ENCODE data around the gene HAUS7.
A peak's percentile ranks its signal among the peaks of the same experiment; 100 is the strongest.

HAUS7 gene

DNA sequence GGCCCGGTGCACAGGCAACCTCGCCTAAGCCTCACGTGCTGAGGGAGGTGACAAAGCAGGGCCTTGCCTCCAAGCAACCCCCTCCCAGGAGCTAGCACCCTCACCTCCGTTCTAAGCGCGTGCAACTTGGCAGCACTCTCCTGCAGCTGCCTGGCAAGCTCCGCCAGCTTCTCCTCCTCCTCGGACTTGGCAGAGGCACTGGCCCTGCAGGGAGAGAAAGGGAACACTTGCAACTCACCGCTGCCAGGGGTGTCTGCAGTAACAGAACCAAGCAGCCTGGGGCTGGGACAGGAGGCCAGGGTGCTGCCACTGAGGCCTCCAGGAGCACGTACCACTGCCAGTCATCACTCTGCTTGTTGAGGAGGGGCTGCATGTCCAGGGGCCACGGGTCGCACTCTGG, 14.2 kb downstream of the HAUS7 start:
- DNase-seq (ENCODE audit: low spot score): no peak

DNA sequence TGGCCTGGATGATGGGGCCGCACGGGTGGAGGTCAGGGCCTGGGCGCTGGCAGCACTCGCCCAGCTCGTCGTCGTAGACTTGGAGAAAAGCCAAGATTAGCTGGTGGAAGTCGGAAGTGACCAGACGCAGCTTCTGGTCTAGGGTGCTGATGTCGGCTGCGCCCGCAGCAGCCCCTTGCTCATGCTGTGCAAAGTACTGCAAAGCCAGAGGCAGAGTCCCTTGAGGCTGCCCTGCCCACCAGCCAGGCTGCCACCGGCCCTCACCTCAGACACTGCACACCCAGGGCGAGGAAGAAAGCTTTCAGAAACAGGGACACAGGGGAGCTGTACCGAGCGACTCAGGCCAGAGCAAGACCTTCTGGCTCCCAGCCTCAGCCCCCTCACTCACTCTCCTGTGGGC, 14.8 kb downstream of the HAUS7 start:
- no peak for DNase-seq (ENCODE audit: low spot score)

DNA sequence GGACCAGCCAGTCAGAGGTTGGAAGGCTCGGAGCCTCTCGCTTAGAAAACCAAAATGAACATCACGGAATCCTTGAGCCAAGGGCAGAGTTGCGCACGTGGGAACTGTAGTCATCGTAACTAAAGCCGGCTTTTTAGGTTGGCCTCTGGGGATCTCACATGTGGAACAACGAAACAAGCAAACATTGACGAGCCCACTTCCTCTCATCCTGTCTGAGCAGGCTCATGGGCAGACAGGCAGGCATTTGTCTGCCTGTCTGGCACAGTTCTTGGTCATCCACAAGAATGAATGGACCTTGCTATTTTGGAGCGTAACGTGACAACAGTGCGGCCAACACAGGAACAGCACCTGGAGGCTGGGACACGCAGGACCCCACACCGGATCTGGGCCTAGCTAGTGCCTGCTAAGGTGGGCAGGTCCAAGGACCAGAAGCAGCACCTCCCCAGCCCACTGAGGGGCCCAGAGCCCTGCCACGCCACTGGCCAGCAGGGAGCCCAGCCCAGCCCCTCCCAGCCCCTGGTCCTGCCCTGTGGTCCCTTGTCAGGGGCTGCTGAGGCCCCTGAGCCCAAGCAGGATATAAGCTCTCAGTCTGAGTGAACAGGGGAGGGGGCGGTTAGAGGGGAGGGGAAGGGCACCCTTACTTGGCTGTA, 15.3 kb downstream of the HAUS7 start:
- no peak for DNase-seq (ENCODE audit: low spot score)

DNA sequence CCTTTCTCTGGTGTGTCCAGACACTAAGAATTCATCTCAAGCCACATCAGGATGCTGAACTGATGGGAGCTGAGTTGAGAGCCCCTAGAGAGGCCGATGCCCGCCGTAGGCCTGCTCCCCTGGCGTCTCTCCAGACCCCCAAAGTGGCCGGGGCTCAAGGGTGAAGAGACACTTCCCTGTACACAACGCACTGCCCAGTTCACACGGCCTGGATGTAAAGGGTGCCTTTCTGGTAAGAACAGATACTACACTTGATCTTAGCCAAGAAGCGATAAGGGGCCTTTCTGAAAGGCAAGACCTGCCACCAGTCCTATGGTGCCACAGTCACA, 19.5 kb downstream of the HAUS7 start:
- no peak for DNase-seq (ENCODE audit: low spot score)

DNA sequence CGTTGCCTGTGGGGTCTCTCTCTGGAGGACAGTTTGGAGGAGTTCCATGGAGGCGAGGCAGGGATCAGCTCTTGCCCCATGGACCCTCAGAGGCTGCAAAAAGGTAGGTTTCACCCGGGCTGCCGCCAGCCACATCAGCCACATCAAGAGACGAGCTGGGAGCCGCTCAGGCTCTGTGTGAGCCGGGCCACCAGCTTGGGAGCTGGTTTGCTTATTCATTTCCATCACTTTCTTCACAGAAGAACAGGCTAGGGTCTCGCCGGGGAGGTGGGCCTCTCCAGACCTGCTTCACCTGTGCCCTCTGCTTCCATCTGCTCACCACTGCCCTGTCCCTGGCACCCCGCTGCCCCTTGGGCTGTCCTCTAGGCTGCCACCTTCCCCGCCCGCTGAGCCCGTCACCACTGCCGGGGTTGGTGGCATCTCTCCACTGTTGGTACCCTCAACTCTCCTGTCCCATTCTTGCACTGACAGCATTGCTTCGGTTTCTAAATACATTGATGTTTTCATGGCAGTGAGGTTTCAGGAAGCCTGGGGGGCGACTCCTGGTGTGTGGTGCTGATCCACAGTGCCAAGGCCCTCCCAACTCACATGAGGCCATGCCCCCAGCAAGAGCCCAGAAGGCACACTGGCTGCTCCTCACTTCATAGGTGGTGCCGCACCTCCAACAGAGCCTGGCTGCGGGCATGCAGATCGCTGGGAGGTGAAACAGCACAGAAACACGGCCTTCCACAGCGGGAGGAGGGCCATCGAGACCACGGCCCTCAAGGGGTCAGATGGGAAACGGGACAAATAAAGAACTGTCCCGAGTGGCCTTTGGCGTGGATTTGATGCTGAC, 20.0 kb downstream of the HAUS7 start:
- DNase-seq (ENCODE audit: low spot score): no peak

DNA sequence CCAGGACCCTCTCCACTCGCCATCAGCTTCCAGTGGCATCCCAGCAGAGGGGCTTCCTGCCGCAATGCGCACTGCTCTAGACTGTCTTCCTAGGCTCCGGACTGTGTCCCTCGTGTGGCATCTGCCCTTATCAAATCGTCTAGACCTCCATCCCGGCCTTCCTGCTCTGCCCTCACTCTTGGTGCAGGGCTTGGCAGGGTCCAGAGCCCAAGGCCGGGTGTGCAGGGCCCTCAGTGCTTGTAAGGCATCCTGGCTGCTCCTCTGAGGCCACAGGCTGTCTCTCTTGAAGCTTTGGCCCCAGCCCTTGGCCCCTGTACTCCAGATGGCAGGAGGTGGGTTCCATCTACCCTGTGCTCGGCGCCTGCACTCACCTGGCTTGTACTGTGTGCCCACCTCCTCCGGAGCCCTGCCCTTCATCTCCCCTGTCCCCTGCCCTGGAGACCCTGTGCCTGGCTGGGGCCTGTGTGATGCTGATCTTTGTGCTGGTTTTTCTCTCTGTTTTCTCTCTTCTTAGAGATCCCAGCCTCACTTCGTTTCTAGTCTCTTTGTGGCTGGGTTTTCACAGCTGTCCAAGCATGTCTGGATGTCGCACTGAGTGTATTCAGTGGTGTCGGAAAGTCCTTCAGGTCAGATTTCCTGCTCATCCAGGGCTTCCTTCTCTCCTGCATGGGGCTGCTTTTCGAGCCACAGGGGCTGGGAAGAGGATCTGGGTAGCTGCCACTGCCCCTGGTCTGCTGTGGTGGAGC, 20.8 kb downstream of the HAUS7 start:
- DNase-seq (ENCODE audit: low spot score): no peak

DNA sequence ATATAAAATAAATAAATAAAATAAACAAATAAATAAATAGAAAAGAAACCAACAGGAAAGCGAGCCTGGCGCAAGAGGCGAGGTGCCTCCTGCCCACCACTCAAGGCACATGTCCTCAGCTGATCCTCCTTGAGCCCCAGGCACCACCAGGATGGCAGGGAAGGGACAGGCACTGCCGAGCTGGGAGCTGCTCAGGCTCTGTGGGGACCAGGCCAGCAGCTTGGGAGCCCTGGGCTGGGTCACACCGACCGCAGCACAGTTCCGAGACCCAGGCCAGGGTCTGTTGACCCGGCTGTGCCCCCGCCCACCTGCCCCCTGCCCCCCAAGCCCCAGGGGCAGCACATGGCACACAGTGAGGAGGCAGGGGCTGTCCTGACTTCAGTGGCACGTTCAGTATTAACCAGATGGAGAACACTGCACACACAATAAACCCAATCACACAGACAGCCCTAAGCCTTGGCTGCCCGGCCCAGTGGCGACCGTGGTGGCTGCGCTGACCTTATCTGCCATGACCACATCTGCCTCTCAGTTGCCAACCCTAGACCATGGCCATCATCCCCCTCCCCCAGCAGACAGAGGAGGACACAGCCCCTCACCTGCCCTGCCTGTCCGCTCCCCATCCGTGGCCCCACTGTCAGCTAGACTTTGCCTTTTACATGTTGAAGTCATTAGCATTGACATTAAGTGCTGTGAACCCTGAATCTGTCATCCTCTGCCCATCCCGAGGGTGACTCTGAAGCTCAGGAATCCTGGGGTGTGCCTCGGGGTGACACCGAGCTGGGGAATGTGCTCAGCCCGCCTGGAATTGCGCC, 21.6 kb downstream of the HAUS7 start:
- DNase-seq (ENCODE audit: low spot score): no peak

DNA sequence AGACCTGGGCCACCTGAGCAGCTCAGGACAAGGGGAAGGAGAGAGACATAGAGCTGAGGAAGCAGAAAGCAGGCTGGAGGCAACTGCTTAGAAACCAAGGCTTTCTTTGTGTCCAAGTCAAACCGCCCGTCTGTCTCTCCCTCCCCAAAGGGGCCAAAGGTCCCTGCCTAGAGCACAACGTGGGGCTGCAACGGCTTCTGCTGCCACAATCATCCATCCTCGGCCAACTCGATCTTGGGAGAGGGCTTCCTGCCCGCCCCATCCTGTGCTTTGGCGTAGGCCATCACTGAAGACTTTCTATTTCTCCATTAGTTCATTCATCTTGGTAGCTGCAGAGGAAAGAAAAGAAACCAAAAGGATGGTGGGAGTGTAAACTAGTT, 22.8 kb downstream of the HAUS7 start:
- no peak for DNase-seq (ENCODE audit: low spot score)

DNA sequence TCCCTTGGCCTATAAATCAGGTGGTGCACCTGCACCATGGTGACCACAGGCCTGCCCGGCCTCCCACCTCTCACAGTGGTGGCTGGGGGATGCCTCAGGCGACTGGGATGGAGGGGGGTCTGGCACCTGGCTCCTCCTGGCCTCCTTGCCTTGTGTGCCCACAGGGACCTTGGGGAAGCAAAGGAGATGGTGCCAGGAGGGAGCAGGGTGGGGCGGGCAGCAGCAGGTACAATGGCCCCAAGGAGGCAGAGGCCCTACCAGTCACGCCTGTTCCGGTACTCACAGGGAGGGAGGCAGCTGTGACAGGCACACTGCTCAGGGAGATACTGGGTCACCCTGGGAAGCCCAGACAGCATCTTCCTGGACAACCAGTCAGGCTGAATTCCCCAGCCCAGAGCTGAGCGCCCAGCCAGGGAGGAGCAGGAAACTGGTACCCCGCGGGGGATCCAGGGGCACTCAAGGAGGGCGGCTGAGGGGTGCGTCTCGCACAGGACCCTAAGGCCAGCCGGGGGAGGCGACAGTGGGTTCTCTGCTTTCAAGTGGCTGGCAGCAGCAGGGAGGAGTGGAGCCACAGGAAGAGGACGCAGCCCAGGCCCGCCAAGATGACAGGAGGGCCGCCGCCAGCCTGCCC, 23.3 kb downstream of the HAUS7 start:
- no peak for DNase-seq (ENCODE audit: low spot score)

DNA sequence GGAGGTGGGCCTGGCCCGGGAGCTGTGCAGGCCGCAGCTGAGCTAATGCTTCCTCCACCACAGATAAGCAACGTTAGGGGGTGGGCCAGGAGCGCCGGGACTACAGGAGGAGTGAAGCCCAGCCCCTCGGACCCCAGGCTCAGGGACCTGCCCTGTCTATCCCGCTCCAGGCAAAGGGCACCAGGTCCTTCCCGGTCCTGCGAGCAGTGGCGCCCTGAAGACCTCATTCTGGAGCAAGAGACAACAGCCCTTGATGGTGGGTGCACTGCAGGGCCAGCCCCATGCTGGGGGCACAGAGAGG, 23.8 kb downstream of the HAUS7 start:
- no peak for DNase-seq (ENCODE audit: low spot score)

DNA sequence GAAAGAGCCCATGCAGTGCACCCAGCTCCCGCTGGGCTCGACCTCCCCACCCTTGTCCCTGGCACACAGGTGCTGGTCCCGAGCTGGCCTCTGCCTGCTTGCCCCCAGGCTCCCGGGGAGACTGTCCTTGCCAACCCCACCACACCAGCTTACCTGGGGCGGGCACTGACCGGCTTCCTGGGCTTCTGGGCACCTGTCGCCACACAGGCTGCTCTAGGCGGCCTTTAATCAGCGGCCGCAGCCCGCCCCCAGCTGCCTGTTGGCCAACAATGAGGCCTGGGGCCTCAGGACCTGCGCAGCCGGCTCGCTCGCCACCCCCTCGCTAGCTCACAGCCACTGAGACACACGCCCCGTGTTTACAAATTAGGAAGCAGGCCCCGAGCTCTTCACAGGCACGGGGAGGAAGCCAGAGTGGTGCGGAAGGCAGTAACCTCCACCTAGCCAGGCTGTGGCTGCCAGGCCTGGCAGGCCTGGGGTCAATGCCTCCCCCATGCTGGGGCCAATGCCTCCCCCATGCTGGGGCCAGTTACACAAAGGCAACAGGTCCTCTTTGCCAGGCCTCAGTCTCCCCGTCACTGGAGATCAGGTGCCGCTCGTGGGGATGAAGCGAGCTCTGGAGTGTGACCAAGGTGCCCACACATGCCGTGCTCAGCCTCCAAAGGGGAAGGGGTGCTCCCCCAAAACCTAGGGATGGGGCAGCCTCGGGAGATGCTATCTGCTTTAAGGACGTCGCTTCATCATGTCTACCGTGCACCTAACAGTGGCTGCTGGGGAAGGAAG, 24.3 kb downstream of the HAUS7 start, which contains the start of gene TREX2:
Gene TREX2, minus strand, starts transcription at position 201 of the 780 bp plus-strand sequence. CDS start 626 bp downstream, outside the sequence.
- no peak for DNase-seq (ENCODE audit: low spot score)

DNA sequence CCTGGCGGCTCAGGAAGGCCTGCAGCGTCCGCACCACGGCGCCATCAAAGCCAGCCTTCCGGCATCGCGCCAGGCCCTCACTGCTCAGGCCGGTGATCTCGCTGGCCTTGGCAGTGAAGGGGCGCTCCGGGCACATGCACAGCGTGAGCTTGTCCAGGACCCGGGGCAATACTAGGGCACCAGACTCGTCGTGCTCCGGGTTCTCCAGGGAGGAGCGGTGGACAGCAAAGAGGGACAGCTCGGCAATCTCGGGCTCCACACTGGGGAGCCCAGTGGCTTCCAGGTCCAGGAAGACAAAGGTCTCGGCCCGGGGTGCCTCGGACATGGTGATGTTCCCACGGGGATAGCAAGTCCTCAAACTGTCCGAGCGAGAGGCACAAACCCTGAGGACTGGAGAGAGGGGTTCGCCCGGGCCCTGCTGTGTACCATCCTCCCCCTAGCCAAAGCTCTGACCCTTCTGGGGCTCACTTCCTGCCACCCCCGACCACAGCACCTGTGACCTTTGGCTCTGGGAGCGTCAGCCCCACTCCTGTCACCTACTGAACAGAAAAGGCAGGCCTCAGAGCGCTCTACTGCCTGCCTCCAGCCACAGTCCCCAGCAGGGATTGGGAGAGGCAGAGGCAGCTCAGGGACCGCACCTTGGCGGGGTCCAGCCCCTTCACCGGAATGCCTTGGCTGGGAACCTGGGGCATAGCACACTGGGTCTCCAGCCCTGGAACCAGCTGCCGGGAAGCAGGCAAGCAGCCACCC, 25.1 kb downstream of the HAUS7 start:
- DNase-seq (ENCODE audit: low spot score): no peak

DNA sequence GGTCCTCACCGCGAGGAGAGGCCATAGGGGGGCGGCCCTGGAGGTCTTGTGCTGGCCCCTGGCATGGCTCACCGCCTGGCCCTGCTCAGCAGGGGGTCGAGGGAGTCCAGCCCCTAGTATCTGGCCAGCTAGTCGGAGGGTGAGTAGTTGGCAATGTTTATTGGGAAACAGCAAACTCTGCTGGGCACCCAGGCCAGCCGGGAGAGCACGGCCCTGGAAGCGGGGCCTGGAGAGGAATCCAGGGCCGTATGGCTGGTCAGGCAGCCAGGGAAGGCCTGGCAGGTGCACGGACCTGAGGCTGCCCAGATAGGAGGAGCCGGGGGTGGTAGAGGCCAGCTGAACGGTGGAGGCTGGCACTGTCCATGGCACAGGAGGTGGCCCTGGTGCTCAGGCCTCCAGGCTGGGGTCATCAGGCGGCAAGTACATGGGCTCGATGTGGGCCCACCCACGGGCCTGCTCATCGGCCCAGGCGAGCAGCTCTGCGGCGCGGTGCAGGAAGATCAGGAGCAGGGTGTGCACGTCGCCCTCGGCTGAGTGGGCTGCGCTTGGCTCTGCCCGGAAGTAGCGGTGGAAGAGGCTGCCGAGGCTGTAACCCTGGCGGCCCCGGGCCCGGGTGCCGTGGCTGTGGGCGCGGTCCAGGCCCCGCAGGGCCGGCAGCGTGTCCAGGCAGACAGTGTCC, 25.9 kb downstream of the HAUS7 start:
- no peak for DNase-seq (ENCODE audit: low spot score)

DNA sequence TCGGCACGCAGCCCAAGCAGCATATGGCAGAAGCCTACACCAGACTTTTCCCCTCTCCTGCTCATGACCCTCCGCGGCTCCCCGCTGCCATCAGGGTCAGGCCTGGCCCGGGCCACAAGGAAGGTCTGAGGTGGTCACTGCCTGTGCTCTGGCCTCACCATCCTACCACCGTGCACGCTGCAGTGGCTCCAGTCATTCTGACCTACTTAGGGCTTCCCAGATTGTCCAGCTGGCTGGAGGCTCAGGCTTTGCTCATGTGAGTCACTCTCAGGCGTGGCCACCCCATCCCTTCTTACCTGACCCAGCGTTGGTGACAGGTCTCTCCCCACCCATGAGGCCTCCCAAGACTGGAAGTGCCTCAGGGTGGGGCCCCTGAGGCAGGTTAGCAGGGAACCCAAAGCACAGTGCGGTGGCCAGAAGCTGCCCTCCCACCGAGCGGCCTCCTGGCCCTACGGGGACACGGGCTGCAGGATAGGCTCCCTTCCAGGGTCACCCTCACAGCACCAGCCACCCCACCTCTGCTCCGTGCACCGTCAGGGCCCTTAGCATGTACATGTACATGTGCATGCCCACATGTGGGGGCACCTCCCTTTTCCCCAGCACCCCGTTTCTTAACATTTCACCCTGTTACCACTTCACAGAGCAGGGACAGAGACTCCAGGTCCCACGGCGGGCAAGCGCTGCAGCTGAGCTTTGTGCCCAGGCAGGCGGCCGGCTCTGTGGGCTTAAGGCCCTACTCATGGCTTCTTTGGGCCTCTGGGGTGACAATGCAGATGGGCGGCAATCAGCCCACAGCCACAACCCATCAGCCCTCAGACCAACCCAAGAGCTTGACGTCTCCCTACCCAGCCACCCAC, 26.7 kb downstream of the HAUS7 start:
- peak; percentile 4 for DNase-seq (ENCODE audit: low spot score)

DNA sequence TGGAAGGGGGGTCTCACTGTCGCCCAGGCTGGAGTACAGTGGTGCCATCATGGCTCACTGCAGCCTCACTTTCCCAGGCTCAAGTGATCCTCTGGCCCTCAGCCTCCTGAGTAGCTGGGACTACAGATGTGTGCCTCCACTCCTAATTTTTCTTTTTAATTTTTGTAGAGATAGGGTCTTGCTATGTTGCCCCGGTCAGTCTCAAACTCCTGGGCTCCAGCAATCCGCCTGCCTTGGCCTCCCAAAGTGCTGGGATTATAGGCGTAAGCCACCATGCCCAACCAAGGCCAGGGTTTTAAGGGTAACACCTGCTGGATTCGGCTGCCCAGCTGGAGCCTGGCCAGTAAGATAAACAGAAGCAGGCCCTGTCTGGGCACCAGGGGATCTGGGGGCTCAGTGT, 27.9 kb downstream of the HAUS7 start:
- DNase-seq (ENCODE audit: low spot score): no peak

DNA sequence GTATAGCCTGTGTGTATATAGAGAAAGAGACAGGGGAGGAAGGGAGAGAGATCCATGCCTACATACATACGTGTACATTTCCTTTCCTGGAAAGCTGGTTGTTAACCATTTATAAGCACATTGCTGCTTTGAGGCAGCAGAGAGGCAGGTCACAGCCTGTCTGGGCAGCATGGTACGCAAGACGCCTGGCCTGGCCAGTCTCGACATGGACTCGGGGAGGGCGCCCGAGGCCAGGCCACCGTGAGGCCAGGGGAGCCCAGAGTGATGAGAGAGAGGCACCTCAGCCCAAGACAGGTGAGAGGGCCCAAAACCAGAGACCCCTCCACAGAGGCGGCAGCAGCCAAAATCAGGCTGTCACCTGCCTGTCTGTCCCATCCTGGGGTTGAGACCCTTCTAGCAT, 28.4 kb downstream of the HAUS7 start:
- no peak for DNase-seq (ENCODE audit: low spot score)

DNA sequence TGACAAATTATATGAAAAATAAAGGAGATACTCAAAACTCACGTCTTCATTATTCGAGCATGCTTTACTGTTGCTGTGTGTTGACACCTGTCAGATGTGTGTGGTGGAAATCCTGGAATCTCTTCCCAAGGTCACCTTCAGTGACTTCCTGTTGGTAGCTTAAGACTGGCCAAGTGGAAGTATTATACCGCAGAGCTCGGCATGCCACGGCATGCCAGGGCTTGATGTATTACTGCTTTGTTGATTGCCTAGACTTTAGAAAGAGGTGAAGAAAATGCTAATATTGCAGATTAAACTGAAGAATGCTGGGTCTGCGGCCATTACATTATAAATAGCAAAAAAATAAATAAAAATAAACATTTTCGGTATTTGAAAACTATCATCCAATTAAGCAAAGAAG, 29.1 kb downstream of the HAUS7 start:
- no peak for DNase-seq (ENCODE audit: low spot score)

DNA sequence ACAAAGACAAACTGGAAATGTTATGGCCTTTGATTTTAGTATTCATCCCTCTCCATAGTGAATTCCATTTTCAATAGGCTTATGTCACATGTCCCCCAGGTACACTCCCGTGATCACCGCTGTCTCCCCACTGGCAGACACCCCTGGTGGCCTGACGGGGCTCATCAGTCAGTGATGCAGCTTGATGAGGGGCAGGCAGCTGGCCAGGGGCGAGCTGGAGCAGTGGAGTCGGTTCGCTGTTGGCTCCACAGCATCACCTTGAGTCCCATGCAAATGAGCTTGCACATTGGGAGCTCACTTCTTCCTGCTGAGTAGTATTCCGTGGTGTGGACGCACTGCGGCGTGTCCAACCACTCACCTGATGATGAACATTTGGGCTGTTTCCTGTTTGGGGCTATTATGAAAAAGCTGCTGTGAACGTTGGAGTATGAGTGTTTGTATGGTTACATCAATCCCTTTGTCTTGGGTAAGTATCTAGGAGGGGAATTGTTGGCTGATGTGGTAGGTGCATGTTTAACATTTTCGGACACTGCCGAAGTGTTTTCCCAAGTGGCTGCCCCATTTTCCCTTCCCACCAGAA, 29.7 kb downstream of the HAUS7 start:
- no peak for DNase-seq (ENCODE audit: low spot score)

DNA sequence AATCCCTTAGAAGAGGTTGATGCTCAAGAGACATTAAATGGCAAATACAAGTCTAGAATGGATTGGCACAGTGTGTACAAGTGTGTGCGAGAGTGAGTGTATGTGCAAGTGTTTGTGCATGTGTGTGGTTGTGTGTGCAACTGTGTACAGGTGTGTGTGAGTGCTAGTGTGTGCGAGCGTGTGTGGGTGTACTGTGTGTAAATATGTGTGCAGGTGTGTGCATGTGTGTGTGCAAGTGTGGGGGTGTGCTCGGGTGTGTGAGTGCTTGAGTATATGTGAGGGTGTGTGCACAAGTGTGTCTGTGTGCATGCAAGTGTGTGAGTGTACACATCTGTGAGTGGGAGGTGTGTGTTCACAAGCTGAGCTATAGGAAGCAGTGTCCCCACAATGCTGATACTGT, 30.4 kb downstream of the HAUS7 start:
- no peak for DNase-seq (ENCODE audit: low spot score)

Measured in kidney tubule cell (primary cell).